NCI-H345 (cell line): ENCODE results near the gene SMYD2.

Experiments
- DNase-seq: peaks from one replicate; lab custom pipeline; 2025; lab: John Stamatoyannopoulos, UW

The SMYD2 gene

DNA sequence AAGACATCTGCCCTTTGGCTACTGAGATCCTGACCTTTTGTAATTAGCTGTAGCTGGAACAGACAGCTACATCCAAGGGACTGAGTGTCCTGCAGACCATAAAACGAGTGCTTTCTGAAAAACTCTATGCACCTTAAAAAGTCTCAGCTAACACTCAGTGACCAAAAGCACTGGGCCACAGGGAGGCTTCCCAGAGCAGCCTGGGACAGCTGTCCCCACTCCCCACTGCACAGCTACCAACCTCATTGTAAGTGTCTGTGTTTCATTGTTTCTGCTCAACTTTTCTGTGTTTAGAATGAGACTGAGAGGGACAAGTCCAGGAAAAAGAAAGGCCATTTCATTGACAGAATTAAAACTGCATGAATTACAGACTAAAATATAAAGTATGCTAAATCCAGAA lies 80.7 kb downstream of the SMYD2 start:
- DNase-seq = no peak

GRCh38 chr1:214362188-214362882 lies 81.4 kb downstream of the SMYD2 start:
- DNase-seq = no peak

GRCh38 chr1:214363386-214363785 lies 82.4 kb downstream of the SMYD2 start:
- DNase-seq = no peak

- DNase-seq = no peak
Observed at GRCh38 chr1:214364386-214364785, 83.4 kb downstream of the SMYD2 start.

- DNase-seq = no peak
Observed at GRCh38 chr1:214364786-214365295, 83.9 kb downstream of the SMYD2 start.

DNA sequence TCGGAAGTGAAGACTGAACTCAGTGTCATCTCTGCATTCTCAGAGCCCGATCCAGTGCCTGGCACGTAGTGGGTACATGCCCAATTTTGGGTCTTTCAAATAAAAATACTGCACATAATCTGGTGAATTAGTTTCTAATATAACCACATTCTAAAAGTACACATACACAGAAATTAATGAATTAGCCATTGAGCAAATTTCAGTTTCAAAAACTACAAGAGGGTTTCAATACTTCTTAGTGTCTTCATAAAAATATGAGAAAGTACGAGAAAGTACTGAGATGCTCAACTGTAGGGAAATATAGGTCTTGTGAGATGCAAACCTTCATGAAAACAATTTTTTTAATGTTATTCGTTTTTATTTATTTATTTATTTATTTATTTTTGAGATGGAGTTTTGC lies 86.9 kb downstream of the SMYD2 start:
- no peak for DNase-seq

DNA sequence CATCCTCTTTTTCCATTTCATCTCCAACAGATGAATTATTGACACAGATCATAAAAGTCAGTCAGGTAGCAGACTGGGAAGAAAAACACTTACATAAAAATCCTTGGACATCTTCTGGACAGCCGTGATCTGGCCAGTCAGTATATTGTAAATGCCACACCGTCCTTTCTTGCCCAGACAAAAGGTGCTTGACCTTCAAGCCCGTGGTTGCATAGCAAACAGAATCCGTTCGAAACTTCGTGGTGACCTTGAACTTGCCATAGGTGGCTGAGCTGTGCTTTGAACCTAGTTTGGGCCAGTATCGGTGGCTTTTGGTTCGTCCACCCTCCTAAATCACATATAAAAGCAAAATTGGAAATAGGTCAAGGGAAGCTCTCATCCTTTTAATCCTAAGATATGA lies 88.4 kb downstream of the SMYD2 start:
- no peak for DNase-seq

GRCh38 chr1:214370615-214371014 lies 89.7 kb downstream of the SMYD2 start:
- DNase-seq = no peak

- DNase-seq = no peak
Observed at GRCh38 chr1:214372092-214372491, 91.1 kb downstream of the SMYD2 start.

DNA sequence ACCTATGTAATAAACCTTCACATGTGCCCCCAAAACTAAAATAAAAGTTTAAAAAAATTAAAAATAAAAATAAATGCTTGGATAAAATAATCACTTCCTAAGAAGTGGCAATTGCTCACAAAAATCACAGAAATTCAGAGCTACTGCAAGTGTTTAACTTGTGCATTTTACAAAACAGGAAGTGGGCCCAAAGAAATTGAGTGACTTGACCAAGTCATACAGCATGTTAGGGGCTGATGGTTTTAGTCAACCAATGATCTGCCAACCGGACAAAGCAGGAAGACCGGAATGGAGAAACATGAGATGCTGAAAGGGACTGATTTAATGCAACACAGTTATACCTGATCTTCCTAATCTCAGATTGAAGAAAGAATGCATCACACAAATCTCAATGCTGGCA lies 96.5 kb downstream of the SMYD2 start:
- DNase-seq = no peak

DNA sequence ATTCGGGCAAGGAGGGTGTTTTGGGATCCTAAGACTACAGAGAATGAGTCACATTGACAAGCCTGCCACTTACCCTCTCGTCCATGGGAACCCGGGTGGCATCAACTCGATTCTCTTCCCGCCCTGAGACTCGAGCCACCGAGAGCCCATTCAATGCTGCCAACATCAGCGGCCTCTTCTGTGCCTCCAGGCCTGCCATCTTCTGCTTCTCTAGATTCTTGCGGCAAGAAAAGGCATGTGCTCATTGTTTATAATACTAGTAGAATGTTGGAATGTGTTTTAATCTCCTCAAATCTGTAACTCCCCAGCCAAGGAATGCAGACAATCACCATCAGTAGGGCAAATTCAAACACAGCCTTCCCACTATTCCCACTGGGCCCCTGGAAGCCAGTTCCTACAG lies 96.9 kb downstream of the SMYD2 start:
- DNase-seq = no peak

- DNase-seq = no peak
Observed at GRCh38 chr1:214378492-214378891, 97.5 kb downstream of the SMYD2 start.

DNA sequence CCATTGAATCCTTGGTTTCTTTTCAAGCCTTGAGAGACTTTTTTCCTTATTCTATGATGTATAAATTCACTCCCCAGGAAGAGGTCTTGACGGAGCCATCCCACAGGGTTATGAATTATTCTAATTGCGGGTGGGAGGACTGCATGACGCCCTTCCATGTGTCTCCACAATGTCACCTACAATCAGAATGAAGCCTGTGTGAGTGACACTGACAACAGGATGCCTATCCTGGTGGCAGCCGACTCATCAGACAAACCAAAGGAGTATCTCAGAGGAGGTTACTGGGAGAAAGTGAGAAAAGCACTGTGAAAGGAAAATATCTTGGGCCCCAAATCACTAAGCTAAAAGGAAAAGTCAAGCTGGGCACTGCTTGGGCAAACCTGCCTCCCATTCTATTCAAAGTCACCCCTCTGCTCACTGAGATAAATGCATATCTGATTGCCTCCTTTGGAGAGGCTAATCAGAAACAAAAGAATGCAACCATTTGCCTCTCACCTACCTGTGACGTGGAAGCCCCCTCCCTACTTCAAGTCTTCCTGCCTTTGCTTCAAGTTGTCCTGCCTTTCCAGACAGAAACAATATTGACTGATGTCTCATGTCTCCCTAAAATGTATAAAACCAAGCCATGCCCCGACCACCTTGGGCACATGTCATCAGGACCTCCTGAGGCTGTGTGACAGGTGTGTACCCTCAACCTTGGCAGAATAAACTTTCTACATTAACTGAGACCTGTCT lies 98.4 kb downstream of the SMYD2 start:
- DNase-seq = no peak

- DNase-seq = no peak
Observed at GRCh38 chr1:214380396-214380795, 99.4 kb downstream of the SMYD2 start.

- no peak for DNase-seq
Observed at GRCh38 chr1:214380986-214381695, 100.2 kb downstream of the SMYD2 start.

DNA sequence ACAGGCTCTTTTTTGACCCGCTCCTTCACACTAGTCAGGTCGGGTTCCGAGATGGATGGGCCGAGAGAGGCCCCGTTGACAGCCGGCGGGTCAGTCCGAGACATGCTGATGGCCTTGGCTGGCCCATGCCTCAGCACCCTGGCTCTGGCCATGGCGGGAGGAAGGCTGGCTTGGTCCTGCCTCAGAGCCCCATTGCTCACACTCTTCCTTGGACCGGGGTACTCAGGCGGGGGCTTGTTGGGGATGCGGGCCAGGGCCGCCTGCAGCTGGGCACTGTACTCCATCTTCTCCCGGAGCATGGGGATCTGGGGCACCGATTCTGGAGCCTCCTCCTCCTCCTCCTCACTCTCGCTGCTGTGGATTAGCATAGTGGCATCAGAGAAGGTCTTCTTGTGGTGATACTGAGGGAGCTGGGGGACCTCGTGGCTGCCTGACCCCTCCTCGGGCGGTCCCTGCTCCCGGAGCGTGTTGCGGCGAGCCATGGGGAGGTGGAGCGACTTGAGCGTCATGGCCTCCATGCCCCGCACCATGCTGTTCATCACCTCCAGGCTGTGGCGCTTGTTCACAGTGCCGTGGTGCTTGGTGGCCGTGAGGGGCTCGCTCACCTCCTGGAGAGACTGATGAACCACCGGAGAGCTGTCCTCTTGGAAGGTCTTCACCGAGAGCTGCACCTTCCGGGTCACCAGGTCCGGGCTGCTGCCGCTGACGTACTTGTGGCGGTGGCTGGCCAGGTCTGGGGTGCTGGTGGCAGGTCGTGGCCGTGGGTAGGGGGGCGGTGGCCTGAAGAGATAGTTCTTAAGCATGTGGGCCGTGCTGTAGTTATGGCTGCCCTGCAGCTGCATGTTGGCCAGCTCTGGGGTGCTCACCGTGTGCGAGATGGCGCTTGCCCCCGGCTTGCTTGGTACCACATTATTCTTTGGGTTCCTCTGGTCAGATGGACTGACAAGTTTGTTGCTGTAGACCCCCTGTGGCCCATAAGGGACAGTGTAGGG lies 102.7 kb downstream of the SMYD2 start:
- DNase-seq = no peak

DNA sequence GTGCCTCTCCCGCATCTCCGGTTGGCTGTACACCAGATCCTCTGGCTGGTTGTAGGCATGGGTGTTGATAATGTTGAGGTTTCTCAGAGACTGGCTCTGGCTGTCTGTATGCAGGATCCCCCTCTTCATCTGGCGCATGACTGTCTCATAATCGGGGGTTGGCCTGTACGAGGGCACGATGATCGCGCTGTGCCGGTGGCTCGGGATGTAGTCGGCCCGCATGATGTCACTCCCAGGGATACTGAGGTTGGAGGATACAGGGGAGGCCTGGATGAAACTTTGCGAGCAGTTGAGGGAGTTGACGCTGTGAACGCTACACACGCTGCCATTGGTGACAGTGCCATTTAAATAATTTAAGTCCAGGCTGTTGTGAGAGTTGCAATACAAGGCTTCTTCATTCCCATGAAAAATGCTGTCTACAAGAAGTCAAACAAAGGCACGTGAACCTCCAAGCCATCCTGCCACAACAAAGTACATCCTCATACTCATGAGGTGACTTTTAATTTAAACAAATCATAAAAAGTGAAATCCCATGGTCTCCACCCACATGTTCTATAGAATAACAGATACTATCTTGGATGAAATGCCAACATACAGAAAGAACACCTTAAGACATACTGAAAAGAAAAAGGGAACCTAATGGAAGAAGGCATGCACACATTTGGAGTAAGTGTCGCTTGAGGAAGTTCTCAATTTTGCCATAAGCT lies 103.6 kb downstream of the SMYD2 start:
- no peak for DNase-seq

DNA sequence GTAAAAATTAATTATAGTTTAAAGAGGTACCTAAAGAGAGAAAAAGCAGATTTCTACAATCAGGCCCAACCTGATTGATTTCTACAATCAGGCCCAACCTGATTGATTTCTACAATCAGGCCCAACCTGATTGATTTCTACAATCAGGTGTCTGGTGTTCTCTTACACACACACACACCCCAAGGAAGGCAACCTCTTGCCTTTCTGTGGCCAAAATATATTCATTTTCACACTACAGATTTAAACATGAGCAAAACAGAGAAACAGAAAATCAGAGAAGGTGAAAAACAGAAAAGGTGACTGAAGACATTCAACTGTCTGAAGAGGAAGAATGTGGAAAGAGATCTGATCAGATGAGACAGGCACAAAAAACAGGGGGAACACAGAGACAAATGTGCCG lies 104.5 kb downstream of the SMYD2 start:
- no peak for DNase-seq

DNA sequence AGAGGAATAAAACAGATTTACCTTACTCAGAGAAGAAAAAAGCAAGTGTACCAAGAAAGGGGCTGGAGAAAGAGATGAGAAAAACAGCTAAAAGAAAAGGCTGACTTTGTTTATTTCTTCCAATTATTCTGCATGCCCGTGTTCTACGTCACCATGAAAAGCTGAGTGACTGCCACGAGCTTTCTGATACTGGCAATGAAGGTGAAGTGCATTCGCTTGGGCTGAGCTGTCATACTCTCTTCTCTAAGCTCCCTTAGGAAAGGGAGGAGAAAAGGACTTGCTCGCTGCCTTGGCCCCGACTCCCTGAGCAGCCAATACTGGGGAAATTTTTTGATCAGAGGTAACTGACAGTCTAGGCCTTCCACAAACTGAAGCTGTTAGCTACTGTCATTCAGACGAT lies 105.4 kb downstream of the SMYD2 start:
- DNase-seq = no peak
